CD4-positive, CD25-positive, alpha-beta regulatory T cell (primary cell): ENCODE data around the gene PPP2R2B. TPM values are rescaled to one million over a fixed set of nuclear protein-coding genes. Genes with fewer than 3 reads are reported as not detected.
A peak's percentile ranks its signal among the peaks of the same experiment; 100 is the strongest.

Experiments used
- ATAC-seq, 2 donors: fragments of 150-1000 bp; cut with Tn5 transposase; one replicate each; pipeline ENCODE4 v1.10.0; 2021; ENCODE audit warnings: low read depth in 2 of 2, moderate number of reproducible peaks in 2 of 2, moderate library complexity in 1 of 2
- DNase-seq, 3 donors: peaks; one replicate each; pipeline versions ENCODE4 v3.0.0 to v3.0.0-alpha.2; 2012 to 2022; ENCODE audit warnings: mixed read lengths in 1 of 3
- H3K27ac ChIP-seq: one replicate; pipeline ENCODE4 v1.7.0; 2013; ENCODE audit warnings: mild to moderate bottlenecking, low read length; ENCODE audit not compliant: insufficient read depth, poor library complexity, severe bottlenecking
- H3K27me3 ChIP-seq: one replicate; pipeline ENCODE4 v1.7.0; 2013; ENCODE audit warnings: low read length; ENCODE audit not compliant: control insufficient read depth, insufficient read depth
- H3K36me3 ChIP-seq: one replicate; pipeline ENCODE4 v1.7.0; 2013; ENCODE audit warnings: mild to moderate bottlenecking, low read length, moderate library complexity; ENCODE audit not compliant: control insufficient read depth, insufficient read depth
- H3K4me1 ChIP-seq: 2 replicates; pipeline ENCODE4 v1.7.0; 2013; ENCODE audit warnings: mild to moderate bottlenecking, low read length; ENCODE audit not compliant: insufficient read depth, control insufficient read depth, poor library complexity, severe bottlenecking
- H3K4me3 ChIP-seq: one replicate; pipeline ENCODE4 v1.7.0; 2013; ENCODE audit warnings: low read depth, mild to moderate bottlenecking, low read length, moderate library complexity
- H3K9me3 ChIP-seq, 2 experiments: 1 replicate in 1 of 2; 2 replicates in 1 of 2; pipeline ENCODE4 v1.7.0; 2013; ENCODE audit warnings: low read length in 2 of 2, mild to moderate bottlenecking in 1 of 2, moderate library complexity in 1 of 2; ENCODE audit not compliant: control insufficient read depth in 2 of 2
- H3K27ac Mint-ChIP-seq, 3 donors: one replicate each; pipeline ENCODE4 v1.8.0; 2020 to 2022; ENCODE audit warnings: mild to moderate bottlenecking in 3 of 3, mixed read lengths in 3 of 3, moderate library complexity in 2 of 3
- H3K27me3 Mint-ChIP-seq: one replicate; pipeline ENCODE4 v1.8.0; 2022; ENCODE audit warnings: mild to moderate bottlenecking, mixed read lengths
- H3K36me3 Mint-ChIP-seq: one replicate; pipeline ENCODE4 v1.8.0; 2020; ENCODE audit warnings: mixed read lengths
- H3K4me1 Mint-ChIP-seq, 4 donors: one replicate each; pipeline ENCODE4 v1.8.0; 2020 to 2022; ENCODE audit warnings: mixed read lengths in 4 of 4, mild to moderate bottlenecking in 1 of 4
- H3K4me3 Mint-ChIP-seq, 4 donors: one replicate each; pipeline ENCODE4 v1.8.0; 2020 to 2022; ENCODE audit warnings: mild to moderate bottlenecking in 4 of 4, mixed read lengths in 4 of 4, moderate library complexity in 3 of 4
- H3K9me3 Mint-ChIP-seq, 7 donors: one replicate each; pipeline ENCODE4 v1.8.0; 2020 to 2022; ENCODE audit warnings: mixed read lengths in 7 of 7, mild to moderate bottlenecking in 3 of 7, moderate library complexity in 2 of 7
- polyA plus RNA-seq, 4 donors: library from polyadenylated mRNA; unstranded; fragments of 300-500 nt; fragmentation: Illumina TruSeq; gene quantifications; one replicate each; pipeline ENCODE4 v1.2.3, GENCODE V29; 2021
- total RNA-seq: library from RNA; stranded (reverse); gene quantifications from one replicate; pipeline ENCODE4 v1.2.3, GENCODE V29; 2022

The PPP2R2B gene
- total and polyA plus RNA-seq, 5 donors from 2014 or later: 6.1 to 16.7 (median 14.5) TPM

DNA sequence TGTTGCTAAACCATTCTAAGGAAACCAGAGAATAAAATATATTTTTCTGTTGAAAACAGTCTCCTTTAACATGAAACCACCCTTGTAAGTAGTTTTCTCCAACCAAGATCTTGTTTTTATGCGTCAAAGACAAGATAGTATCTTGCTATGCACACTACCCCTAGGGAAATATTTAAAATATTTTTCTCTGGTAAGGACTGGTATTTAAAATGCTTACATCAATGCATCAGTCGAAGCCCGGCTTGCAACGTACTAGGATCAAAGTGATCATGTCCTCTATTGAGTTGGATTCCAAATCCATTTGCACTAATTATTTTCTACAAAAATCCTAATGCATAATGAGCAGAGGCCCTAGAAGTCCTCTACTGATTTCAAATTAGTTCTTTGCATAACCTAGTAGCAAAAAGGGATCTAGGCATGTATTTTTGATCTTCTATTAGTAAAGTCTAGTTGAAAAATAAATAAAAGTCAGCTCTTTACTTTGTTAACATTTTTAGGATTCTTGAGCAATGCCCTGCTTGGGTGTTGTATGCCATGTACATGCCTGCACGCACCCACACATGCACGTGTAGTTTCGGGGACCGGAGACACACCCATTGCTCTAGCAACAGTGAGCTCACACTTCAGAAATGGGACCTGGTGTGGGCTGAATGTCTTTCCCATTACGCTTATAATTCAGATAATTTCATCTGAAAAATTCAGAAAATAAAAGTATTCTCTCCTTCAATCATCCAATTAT lies 197.5 kb downstream of the PPP2R2B start:
- ATAC-seq: no peak
- no peaks in the 10 kb centered on the region for H3K27me3 Mint-ChIP-seq
- Histone ChIP-seq H3K4me3 (no peak overlapping the region), H3K27me3 (no peaks in the 10 kb centered on the region), H3K4me1 (no peaks in the 10 kb centered on the region), H3K27ac (no peak overlapping the region), H3K9me3 (no peaks in the 10 kb centered on the region), H3K36me3 (no peaks in the 10 kb centered on the region)
- no peak overlapping the region for H3K27ac Mint-ChIP-seq
- no peaks in the 10 kb centered on the region for H3K36me3 Mint-ChIP-seq
- no peaks in the 10 kb centered on the region for H3K4me1 Mint-ChIP-seq
- DNase-seq: no peak
- peaks cover 0 to 3% (median 0%) of the 10 kb centered on the region in 7 donors for H3K9me3 Mint-ChIP-seq
- no peak overlapping the region for H3K4me3 Mint-ChIP-seq

- no peak overlapping the region for H3K4me3 Mint-ChIP-seq
- H3K4me1 Mint-ChIP-seq: no peaks in the 10 kb centered on the region
- no peaks in the 10 kb centered on the region for H3K36me3 Mint-ChIP-seq
- peaks cover 4% of the 10 kb centered on the region for H3K27me3 Mint-ChIP-seq
- Histone ChIP-seq H3K4me1 (no peaks in the 10 kb centered on the region), H3K36me3 (no peaks in the 10 kb centered on the region), H3K27ac (no peak overlapping the region), H3K4me3 (no peak overlapping the region), H3K9me3 (no peaks in the 10 kb centered on the region), H3K27me3 (no peaks in the 10 kb centered on the region)
- ATAC-seq: no peak
- DNase-seq: no peak
- no peak overlapping the region for H3K27ac Mint-ChIP-seq
- H3K9me3 Mint-ChIP-seq: peaks cover 0 to 1% (median 0%) of the 10 kb centered on the region in 7 donors
These were observed 202.9 kb downstream of the PPP2R2B start for GRCh38 chr5:146675636-146676035.

GRCh38 chr5:146672866-146673265 lies 205.7 kb downstream of the PPP2R2B start:
- no peak overlapping the region for H3K4me3 ChIP-seq
- Mint-ChIP-seq H3K9me3 (peaks cover 0 to 1% (median 0%) of the 10 kb centered on the region in 7 donors), H3K27me3 (peaks cover 4% of the 10 kb centered on the region), H3K36me3 (no peaks in the 10 kb centered on the region), H3K4me3 (no peak overlapping the region), H3K27ac (no peak overlapping the region), H3K4me1 (no peaks in the 10 kb centered on the region)
- H3K27ac ChIP-seq: no peak overlapping the region
- H3K27me3 ChIP-seq: no peaks in the 10 kb centered on the region
- no peaks in the 10 kb centered on the region for H3K4me1 ChIP-seq
- no peaks in the 10 kb centered on the region for H3K9me3 ChIP-seq
- DNase-seq (no peak), ATAC-seq (no peak)
- no peaks in the 10 kb centered on the region for H3K36me3 ChIP-seq

DNA sequence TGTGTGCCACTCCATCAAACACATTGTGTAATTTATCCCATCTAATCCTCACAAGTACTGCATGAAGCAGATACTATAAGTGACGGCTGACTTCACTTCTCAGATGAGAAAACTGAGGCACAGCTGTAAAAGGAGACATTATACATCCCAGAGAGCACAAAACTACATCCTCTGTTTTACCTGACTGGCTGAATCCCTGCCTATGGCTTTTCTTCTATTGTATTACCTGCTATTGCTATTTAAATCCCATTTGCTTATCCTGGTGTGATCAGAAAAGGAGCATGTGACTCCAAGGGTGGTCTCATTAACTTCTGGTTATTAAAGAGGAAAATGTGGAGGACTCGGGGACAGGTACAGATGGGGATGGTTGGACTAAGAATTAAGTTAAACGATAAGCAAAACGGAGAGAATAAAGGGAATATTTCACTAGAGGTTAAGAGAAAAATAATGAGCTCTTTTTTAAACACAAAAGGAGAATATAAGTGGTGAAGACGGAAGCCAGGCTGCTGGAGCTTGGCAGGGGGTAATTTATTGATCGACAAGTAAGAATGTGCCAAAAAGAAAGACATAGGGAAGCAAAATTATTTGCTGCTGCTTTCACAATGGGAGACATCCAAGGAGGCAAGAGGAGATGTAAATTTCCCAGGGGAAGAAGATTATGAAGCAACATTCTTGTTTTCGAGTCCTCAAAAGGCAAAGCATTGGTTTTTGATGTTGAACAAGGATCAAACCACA lies 206.8 kb downstream of the PPP2R2B start:
- H3K9me3 ChIP-seq: no peaks in the 10 kb centered on the region
- no peaks in the 10 kb centered on the region for H3K27me3 ChIP-seq
- no peak for DNase-seq
- H3K27me3 Mint-ChIP-seq: peaks cover 4% of the 10 kb centered on the region
- H3K9me3 Mint-ChIP-seq: peaks cover 0 to 1% (median 0%) of the 10 kb centered on the region in 7 donors
- no peaks in the 10 kb centered on the region for H3K4me1 Mint-ChIP-seq
- H3K4me3 ChIP-seq: no peak overlapping the region
- ATAC-seq: no peak
- H3K27ac ChIP-seq: no peak overlapping the region
- no peaks in the 10 kb centered on the region for H3K36me3 Mint-ChIP-seq
- no peak overlapping the region for H3K27ac Mint-ChIP-seq
- H3K4me1 ChIP-seq: no peaks in the 10 kb centered on the region
- H3K4me3 Mint-ChIP-seq: no peak overlapping the region
- no peaks in the 10 kb centered on the region for H3K36me3 ChIP-seq

- DNase-seq: no peak
- no peaks in the 10 kb centered on the region for H3K4me1 ChIP-seq
- ATAC-seq: no peak
- Mint-ChIP-seq H3K36me3 (no peaks in the 10 kb centered on the region), H3K9me3 (no peaks in the 10 kb centered on the region), H3K4me3 (no peak overlapping the region), H3K27me3 (peaks cover 4% of the 10 kb centered on the region), H3K27ac (no peak overlapping the region), H3K4me1 (peaks cover 0 to 5% (median under 1%) of the 10 kb centered on the region in 4 donors)
- H3K27me3 ChIP-seq: no peaks in the 10 kb centered on the region
- H3K36me3 ChIP-seq: no peaks in the 10 kb centered on the region
- H3K4me3 ChIP-seq: no peak overlapping the region
- H3K9me3 ChIP-seq: no peaks in the 10 kb centered on the region
- H3K27ac ChIP-seq: no peak overlapping the region
These were observed 208.9 kb downstream of the PPP2R2B start for GRCh38 chr5:146669656-146670055.

DNA sequence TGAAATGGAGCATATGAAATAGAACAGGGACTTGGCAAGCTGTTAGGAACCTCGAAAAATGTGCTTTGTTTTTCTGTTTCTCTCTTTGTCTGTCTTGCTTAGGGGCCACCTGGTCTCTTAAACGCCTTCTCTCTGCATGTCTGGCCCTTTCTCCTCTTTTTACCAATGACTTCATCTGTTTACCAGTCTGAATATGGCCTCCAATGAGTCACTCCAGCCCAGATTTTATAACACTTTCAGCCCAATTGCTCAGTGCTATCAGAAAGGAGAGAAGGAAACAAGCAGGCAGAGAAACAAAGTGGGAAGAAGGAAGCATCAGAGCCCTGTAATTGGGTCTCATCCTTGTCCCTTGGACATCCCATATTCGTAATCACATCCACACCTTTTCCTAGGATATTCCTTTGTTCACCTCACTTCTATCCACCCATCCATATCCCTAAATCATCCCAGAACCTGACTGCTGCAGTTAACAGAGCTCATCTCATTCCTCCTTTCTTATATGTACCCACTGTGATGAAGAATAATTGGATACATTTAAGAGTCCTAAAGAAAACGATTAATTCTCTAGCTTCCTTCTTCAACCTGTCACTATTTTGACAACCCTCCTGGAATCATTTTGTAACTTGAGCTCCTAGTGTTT lies 210.8 kb downstream of the PPP2R2B start:
- Histone ChIP-seq H3K4me1 (no peaks in the 10 kb centered on the region), H3K4me3 (no peak overlapping the region), H3K27me3 (no peaks in the 10 kb centered on the region), H3K36me3 (no peaks in the 10 kb centered on the region), H3K9me3 (no peaks in the 10 kb centered on the region), H3K27ac (no peak overlapping the region)
- no peaks in the 10 kb centered on the region for H3K36me3 Mint-ChIP-seq
- no peak overlapping the region for H3K4me3 Mint-ChIP-seq
- ATAC-seq (no peak), DNase-seq (no peak)
- peaks cover 0 to 5% (median under 1%) of the 10 kb centered on the region in 4 donors for H3K4me1 Mint-ChIP-seq
- H3K27me3 Mint-ChIP-seq: peaks cover 2% of the 10 kb centered on the region
- no peak overlapping the region for H3K27ac Mint-ChIP-seq
- H3K9me3 Mint-ChIP-seq: no peaks in the 10 kb centered on the region

DNA sequence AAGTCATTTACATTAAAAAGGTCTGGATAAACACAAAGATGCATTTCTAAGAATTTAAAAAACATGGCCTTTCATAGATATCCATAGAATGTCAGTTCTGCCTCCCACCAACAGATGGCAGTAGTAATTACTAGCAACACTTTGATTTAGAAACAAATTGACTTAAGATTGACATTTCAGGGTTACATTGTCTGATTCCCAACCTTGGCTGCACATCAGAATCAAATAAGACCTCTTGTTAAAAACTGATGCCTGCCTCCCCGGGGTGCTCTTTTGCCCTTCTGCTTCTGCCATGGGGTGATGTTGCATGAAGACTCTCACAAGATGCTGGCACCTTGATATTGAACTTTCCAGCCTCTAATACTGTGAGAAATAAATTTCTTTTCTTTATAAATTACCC lies 216.3 kb downstream of the PPP2R2B start:
- Histone ChIP-seq H3K4me1 (no peaks in the 10 kb centered on the region), H3K4me3 (no peak overlapping the region), H3K9me3 (no peaks in the 10 kb centered on the region), H3K27me3 (no peaks in the 10 kb centered on the region), H3K36me3 (no peaks in the 10 kb centered on the region), H3K27ac (no peak overlapping the region)
- H3K4me3 Mint-ChIP-seq: no peak overlapping the region
- peaks cover 0 to 1% (median 0%) of the 10 kb centered on the region in 7 donors for H3K9me3 Mint-ChIP-seq
- DNase-seq: peak; percentile 29 to 57 (median 42)
- H3K36me3 Mint-ChIP-seq: no peaks in the 10 kb centered on the region
- H3K27ac Mint-ChIP-seq: no peak overlapping the region
- no peak for ATAC-seq
- H3K4me1 Mint-ChIP-seq: peaks cover 0 to 8% (median 5%) of the 10 kb centered on the region in 4 donors
- no peaks in the 10 kb centered on the region for H3K27me3 Mint-ChIP-seq
